Umbilical cord (tissue), 2 donors: ENCODE results near the gene KRT33B. TPM values are rescaled to one million over a fixed set of nuclear protein-coding genes. Genes with fewer than 3 reads are reported as not detected.
A peak's percentile ranks its signal among the peaks of the same experiment; 100 is the strongest.
"Not testable (repeated sequence)": the region's sequence is repeated elsewhere in the genome, so short reads cannot be mapped to it uniquely, and the experiment has no call there.

ENCODE experiments used
- DNase-seq: peaks from one replicate; pipeline ENCODE4 v3.0.0-alpha.2; 2015; ENCODE audit warnings: low spot score
- total RNA-seq: library from RNA; depleted of rRNA; stranded (reverse); fragments of >200 nt; gene quantifications from one replicate; pipeline ENCODE4 v1.2.3, GENCODE V29; 2014; ENCODE audit warnings: low replicate concordance; ENCODE audit not compliant: insufficient read depth

KRT33B gene
- not detected for total RNA-seq

- no peak for DNase-seq
These were observed at the start of gene KRT33B for GRCh38 chr17:41369713-41370112. Gene KRT33B, minus strand, starts transcription at chr17:41369813. Its CDS starts 63 bp downstream, at chr17:41369750.

- DNase-seq: no peak
These were observed 48.7 kb upstream of the KRT33B start for GRCh38 chr17:41418116-41418860.

- no peak for DNase-seq
These were observed 48.0 kb upstream of the KRT33B start for GRCh38 chr17:41417576-41418015.

GRCh38 chr17:41417127-41417526 is 47.5 kb upstream of the KRT33B start:
- DNase-seq: no peak

GRCh38 chr17:41416479-41416878 is 46.9 kb upstream of the KRT33B start:
- no peak for DNase-seq

- DNase-seq: no peak
These were observed 46.3 kb upstream of the KRT33B start for GRCh38 chr17:41415833-41416335.

- no peak for DNase-seq
These were observed 45.8 kb upstream of the KRT33B start for GRCh38 chr17:41415411-41415810.

GRCh38 chr17:41413982-41414381 is 44.4 kb upstream of the KRT33B start:
- no peak for DNase-seq

- no peak for DNase-seq
These were observed 43.8 kb upstream of the KRT33B start for GRCh38 chr17:41413353-41413957.

GRCh38 chr17:41411072-41411840 is 41.6 kb upstream of the KRT33B start:
- DNase-seq: no peak

GRCh38 chr17:41407226-41407625 is 37.6 kb upstream of the KRT33B start:
- no peak for DNase-seq

GRCh38 chr17:41406205-41406604 is 36.6 kb upstream of the KRT33B start:
- no peak for DNase-seq

GRCh38 chr17:41404024-41404671 is 34.5 kb upstream of the KRT33B start:
- peak; percentile 46 for DNase-seq

GRCh38 chr17:41403404-41404023 is 33.9 kb upstream of the KRT33B start:
- no peak for DNase-seq

GRCh38 chr17:41402161-41402560 is 32.5 kb upstream of the KRT33B start:
- DNase-seq: no peak

- DNase-seq: no peak
These were observed 27.5 kb upstream of the KRT33B start, which contains the start of gene KRT31 for GRCh38 chr17:41396996-41397660. Gene KRT31, minus strand, starts transcription at chr17:41397608. Its CDS starts 69 bp downstream, at chr17:41397539.

- DNase-seq: no peak
These were observed 26.7 kb upstream of the KRT33B start for GRCh38 chr17:41396340-41396739.

- no peak for DNase-seq
These were observed 26.0 kb upstream of the KRT33B start for GRCh38 chr17:41395611-41396010.

- not testable (repeated sequence) for DNase-seq
These were observed 25.4 kb upstream of the KRT33B start for GRCh38 chr17:41395044-41395443.

- DNase-seq: no peak
These were observed 24.8 kb upstream of the KRT33B start for GRCh38 chr17:41394254-41394996.
